HCT116 (cell line): ENCODE results near the gene INHBE. TPM values are rescaled to one million over a fixed set of nuclear protein-coding genes. Genes with fewer than 3 reads are reported as not detected.

Source experiments
- ATAC-seq: fragments of 200-7000 bp; cut with Tn5 transposase; 2 replicates; pipeline ENCODE4 v1.9.1; 2020; ENCODE audit warnings: mild to moderate bottlenecking, moderate library complexity
- BruUV-seq: library from RNA; stranded (reverse); fragments of 400-500 nt; replicated peaks from 2 replicates; lab custom pipeline; 2021; lab: Mats Ljungman, UMichigan
- CTCF ChIA-PET: fragments of 300-600 bp; sonication (Branson Sonifier 250); formaldehyde crosslinking; loops from one replicate; lab custom pipeline; 2021; ENCODE audit warnings: antibody characterized with exemption; lab: Charles Lee
- POLR2A ChIA-PET: fragments of 300-600, 350-600 bp; sonication (Branson Sonifier 250); formaldehyde crosslinking; loops from one replicate; lab custom pipeline; 2021; ENCODE audit warnings: antibody characterized with exemption; lab: Charles Lee
- RAD21 ChIA-PET, 2 experiments: fragments of 300-600 bp; sonication (Branson Sonifier 250); formaldehyde crosslinking; loops; one replicate each; lab custom pipeline; 2023; ENCODE audit warnings: low total read pairs in 2 of 2; ENCODE audit not compliant: uncharacterized antibody in 2 of 2, unreplicated experiment in 2 of 2, low non-redundant PET in 1 of 2; lab: Charles Lee
- DNase-seq: peaks from one replicate; pipeline ENCODE4 v3.0.0-alpha.2; 2010; ENCODE audit warnings: low read depth, low spot score
- H2AFZ ChIP-seq: fragments of 200-600 bp; shearing (Covaris generic), sonication (generic); 2 replicates; pipeline ENCODE4 v1.6.1; 2017; ENCODE audit warnings: low read depth, mixed run types, mixed read lengths, antibody characterized with exemption, low read length; ENCODE audit not compliant: poor library complexity, severe bottlenecking
- H3K27ac ChIP-seq: 2 replicates; pipeline ENCODE4 v1.5.1; 2012; ENCODE audit warnings: low read depth, low read length
- H3K27me3 ChIP-seq: fragments of 200-600 bp; sonication (generic); 2 replicates; pipeline ENCODE4 v1.6.1; 2016; ENCODE audit warnings: mixed run types, low read length, mixed read lengths; ENCODE audit not compliant: insufficient read depth
- H3K36me3 ChIP-seq, 2 experiments: fragments of 200-500 bp in 1 of 2; fragments of 200-600 bp in 1 of 2; sonication (Bioruptor generic) in 1 of 2; sonication (generic) in 1 of 2; 2 replicates each; pipeline versions ENCODE4 v1.5.1 to v1.6.1; 2014 to 2016; ENCODE audit warnings: low read length in 2 of 2, inconsistent platforms in 1 of 2, mixed read lengths in 1 of 2, mixed run types in 1 of 2; ENCODE audit not compliant: insufficient read depth in 2 of 2, control insufficient read depth in 1 of 2
- H3K4me1 ChIP-seq, 2 experiments: fragments of 200-600 bp in 1 of 2; sonication (generic) in 1 of 2; 2 replicates each; pipeline versions ENCODE4 v1.5.1 to v1.6.1; 2012 to 2017; ENCODE audit warnings: low read length in 2 of 2, inconsistent platforms in 1 of 2, mild to moderate bottlenecking in 1 of 2, mixed read lengths in 1 of 2, mixed run types in 1 of 2, moderate library complexity in 1 of 2; ENCODE audit not compliant: insufficient read depth in 2 of 2, control insufficient read depth in 1 of 2
- H3K4me2 ChIP-seq: fragments of 200-600 bp; sonication (generic); 2 replicates; pipeline ENCODE4 v1.6.1; 2017; ENCODE audit warnings: mixed run types, low read length, mixed read lengths
- H3K4me3 ChIP-seq, 2 experiments: fragments of 200-600 bp in 1 of 2; sonication (generic) in 1 of 2; replicated peaks in 1 of 2; 2 replicates each; pipeline ENCODE4 v1.5.1; 2011 to 2016; ENCODE audit warnings: low read length in 2 of 2, control low read depth in 1 of 2, low read depth in 1 of 2, mild to moderate bottlenecking in 1 of 2, mixed read lengths in 1 of 2, mixed run types in 1 of 2
- H3K79me2 ChIP-seq: fragments of 200-600 bp; sonication (generic); 2 replicates; pipeline ENCODE4 v1.6.1; 2017; ENCODE audit warnings: mild to moderate bottlenecking, mixed run types, low read length, moderate library complexity, mixed read lengths; ENCODE audit not compliant: insufficient read depth
- H3K9ac ChIP-seq: fragments of 200-600 bp; sonication (generic); 2 replicates; pipeline ENCODE4 v1.6.1; 2016; ENCODE audit warnings: low read length, mixed read lengths
- H3K9me2 ChIP-seq: fragments of 200-600 bp; sonication (generic), shearing (Covaris generic); 2 replicates; pipeline ENCODE4 v1.6.1; 2017; ENCODE audit warnings: mixed run types, mild to moderate bottlenecking, moderate library complexity; ENCODE audit not compliant: insufficient read depth
- H3K9me3 ChIP-seq, 2 experiments: fragments of 200-500 bp in 1 of 2; fragments of 200-600 bp in 1 of 2; sonication (Bioruptor generic) in 1 of 2; sonication (generic) in 1 of 2; 2 replicates each; pipeline ENCODE4 v1.6.1; 2014 to 2017; ENCODE audit warnings: low read length in 2 of 2, mixed read lengths in 2 of 2, inconsistent platforms in 1 of 2, low read depth in 1 of 2, mild to moderate bottlenecking in 1 of 2, mixed run types in 1 of 2, moderate library complexity in 1 of 2; ENCODE audit not compliant: control insufficient read depth in 1 of 2, insufficient read depth in 1 of 2
- H4K20me1 ChIP-seq: fragments of 200-600 bp; sonication (generic), shearing (Covaris generic); 2 replicates; pipeline ENCODE4 v1.6.1; 2017; ENCODE audit warnings: mixed run types, mild to moderate bottlenecking, moderate library complexity; ENCODE audit not compliant: insufficient read depth
- CBX3 ChIP-seq: IDR thresholded peaks from 2 replicates; pipeline ENCODE4 v1.6.1; 2012; ENCODE audit warnings: low read depth
- EGR1 ChIP-seq: IDR thresholded peaks from 2 replicates; pipeline ENCODE4 v1.6.1; 2012; ENCODE audit warnings: low read depth
- ELF1 ChIP-seq: IDR thresholded peaks from 2 replicates; pipeline ENCODE4 v1.6.1; 2012; ENCODE audit warnings: low read depth, borderline replicate concordance
- EZH2 ChIP-seq: fragments of 200-600 bp; sonication (generic); IDR thresholded peaks from 2 replicates; pipeline ENCODE4 v1.6.1; 2017; ENCODE audit warnings: antibody characterized with exemption, mixed run types
- EZH2phosphoT487 ChIP-seq: fragments of 200-600 bp; IDR thresholded peaks from 2 replicates; pipeline ENCODE4 v1.6.1; 2018; ENCODE audit warnings: antibody characterized with exemption, borderline replicate concordance
- FOSL1 ChIP-seq: IDR thresholded peaks from 2 replicates; pipeline ENCODE4 v1.6.1; 2012; ENCODE audit warnings: low read depth
- JUND ChIP-seq: IDR thresholded peaks from 2 replicates; pipeline ENCODE4 v1.6.1; 2012
- POLR2A ChIP-seq: IDR thresholded peaks from 2 replicates; pipeline ENCODE4 v1.7.0; 2011; ENCODE audit warnings: borderline replicate concordance; ENCODE audit not compliant: insufficient read depth, insufficient read length; ENCODE audit errors: extremely low read depth
- POLR2AphosphoS5 ChIP-seq: IDR thresholded peaks from 2 replicates; pipeline ENCODE4 v1.6.1; 2011; ENCODE audit warnings: mild to moderate bottlenecking, low read depth, low read length, moderate library complexity
- RAD21 ChIP-seq: IDR thresholded peaks from 2 replicates; pipeline ENCODE4 v1.6.1; 2012; ENCODE audit warnings: low read depth, mild to moderate bottlenecking
- SP1 ChIP-seq: IDR thresholded peaks from 2 replicates; pipeline ENCODE4 v1.6.1; 2012; ENCODE audit warnings: low read depth
- SRF ChIP-seq: IDR thresholded peaks from 2 replicates; pipeline ENCODE4 v1.6.1; 2012; ENCODE audit warnings: low read depth
- TCF7L2 ChIP-seq: IDR thresholded peaks from 2 replicates; pipeline ENCODE4 v1.7.0; 2011; ENCODE audit warnings: borderline replicate concordance, inconsistent platforms; ENCODE audit not compliant: insufficient read depth, insufficient read length; ENCODE audit errors: extremely low read depth
- YY1 ChIP-seq: IDR thresholded peaks from 2 replicates; pipeline ENCODE4 v1.6.1; 2011; ENCODE audit warnings: low read length, low read depth, moderate library complexity, mild to moderate bottlenecking; ENCODE audit not compliant: insufficient replicate concordance; ENCODE audit errors: extremely low read depth
- ZNF274 ChIP-seq: fragments of 200-500 bp; sonication (Bioruptor generic); IDR thresholded peaks from 2 replicates; pipeline ENCODE4 v1.6.1; 2014; ENCODE audit warnings: mild to moderate bottlenecking, low read depth, low read length, inconsistent platforms
- intact Hi-C: fragments of 100-400 bp; cut with micrococcal nuclease; formaldehyde crosslinking; loops from 2 replicates; pipeline ENCODE4 v1.10.0; 2022
- total RNA-seq: library from RNA; stranded (reverse); gene quantifications from one replicate; pipeline ENCODE4 v1.2.1, GENCODE V29; 2021; ENCODE audit not compliant: unreplicated experiment
- TF ChIP-seq, protein P1 (sequence below): IDR thresholded peaks from 2 replicates; pipeline ENCODE4 v1.6.1; 2012
- TF ChIP-seq, protein P2 (sequence below): IDR thresholded peaks from 2 replicates; pipeline ENCODE4 v1.6.1; 2012
- TF ChIP-seq, protein P3 (sequence below), 3 experiments: fragments of 200-600 bp in 1 of 3; sonication (generic) in 1 of 3; IDR thresholded peaks in 2 of 3; conservative IDR thresholded peaks in 1 of 3; 2 replicates each; pipeline ENCODE4 v1.5.1; 2012 to 2017; ENCODE audit warnings: low read depth in 2 of 3, low read length in 2 of 3, antibody characterized with exemption in 1 of 3, borderline replicate concordance in 1 of 3, control low read depth in 1 of 3, mild to moderate bottlenecking in 1 of 3, mixed read lengths in 1 of 3, mixed run types in 1 of 3, moderate library complexity in 1 of 3; ENCODE audit not compliant: insufficient read depth in 1 of 3
- TF ChIP-seq, protein P4 (sequence below): IDR thresholded peaks from 2 replicates; pipeline ENCODE4 v1.6.1; 2012; ENCODE audit warnings: low read depth
- TF ChIP-seq, protein P5 (sequence below): IDR thresholded peaks from 2 replicates; pipeline ENCODE4 v1.6.1; 2011; ENCODE audit warnings: mild to moderate bottlenecking, low read length, moderate library complexity; ENCODE audit not compliant: insufficient replicate concordance; ENCODE audit errors: extremely low read depth

The INHBE gene
- total RNA-seq, 1 experiment from 2014 or later = 0.89 TPM

DNA sequence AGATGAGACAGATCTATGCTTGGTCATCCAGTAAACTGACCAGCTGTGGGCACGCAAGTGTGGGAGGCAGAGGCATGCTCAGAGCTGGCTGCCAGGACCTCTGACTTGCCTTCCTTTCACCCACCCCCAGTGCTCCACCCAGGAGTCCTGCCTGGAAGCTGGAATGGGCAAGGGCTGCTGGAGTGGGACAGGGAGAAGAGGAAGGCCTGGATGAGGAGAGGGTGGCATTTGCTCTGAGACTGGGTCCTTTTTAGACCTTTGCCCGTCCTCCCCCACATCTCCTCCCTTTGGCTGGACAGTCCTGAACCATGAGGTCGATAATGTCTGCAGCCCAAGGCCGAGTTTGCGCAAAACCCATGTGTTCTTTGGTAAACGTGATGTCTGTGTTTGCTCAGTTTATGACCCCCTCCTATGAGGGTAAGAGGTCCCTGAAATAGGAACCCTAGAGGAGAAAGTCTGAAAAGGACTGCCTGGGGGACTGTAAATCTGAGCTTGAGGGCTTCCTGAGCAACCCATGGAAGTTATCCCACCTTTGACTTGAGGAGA is 3.8 kb upstream of the INHBE start:
- H3K4me1 ChIP-seq = peaks cover 18 to 28% of the 10 kb centered on the region in 2 experiments

More for the DNA sequence above, 3.8 kb upstream of the INHBE start:
- H3K79me2 ChIP-seq = no peaks in the 10 kb centered on the region
- no TSS peak for BruUV-seq
- no peak overlapping the region for H3K27ac ChIP-seq
- ATAC-seq (no peak), DNase-seq (no peak)
- ChIA-PET RAD21 (interaction anchor here in 1 of 2 experiments (1.9 kb wide), 1 partner anchor 186 kb away, joined by 8 read pairs; no protein-coding TSS in a partner anchor), CTCF (interaction anchor here (0.6 to 3.5 kb wide), 4 partner anchors 143 to 238 kb away, joined by 3 to 75 read pairs (median 26); no protein-coding TSS in a partner anchor), POLR2A (interaction anchor here (1.6 kb wide), 1 partner anchor 143 kb away, joined by 5 read pairs; no protein-coding TSS in a partner anchor)
- no peak overlapping the region for H2AFZ ChIP-seq
- TF ChIP-seq EZH2phosphoT487 = no peak
- TF ChIP-seq, protein P1, sequence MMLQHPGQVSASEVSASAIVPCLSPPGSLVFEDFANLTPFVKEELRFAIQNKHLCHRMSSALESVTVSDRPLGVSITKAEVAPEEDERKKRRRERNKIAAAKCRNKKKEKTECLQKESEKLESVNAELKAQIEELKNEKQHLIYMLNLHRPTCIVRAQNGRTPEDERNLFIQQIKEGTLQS = no peak
- no peak for TF ChIP-seq RAD21
- TF ChIP-seq EZH2 = no peak
- no peak for TF ChIP-seq YY1
- TF ChIP-seq JUND = no peak
- TF ChIP-seq, protein P2, sequence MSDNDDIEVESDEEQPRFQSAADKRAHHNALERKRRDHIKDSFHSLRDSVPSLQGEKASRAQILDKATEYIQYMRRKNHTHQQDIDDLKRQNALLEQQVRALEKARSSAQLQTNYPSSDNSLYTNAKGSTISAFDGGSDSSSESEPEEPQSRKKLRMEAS = no peak
- TF ChIP-seq, protein P3, sequence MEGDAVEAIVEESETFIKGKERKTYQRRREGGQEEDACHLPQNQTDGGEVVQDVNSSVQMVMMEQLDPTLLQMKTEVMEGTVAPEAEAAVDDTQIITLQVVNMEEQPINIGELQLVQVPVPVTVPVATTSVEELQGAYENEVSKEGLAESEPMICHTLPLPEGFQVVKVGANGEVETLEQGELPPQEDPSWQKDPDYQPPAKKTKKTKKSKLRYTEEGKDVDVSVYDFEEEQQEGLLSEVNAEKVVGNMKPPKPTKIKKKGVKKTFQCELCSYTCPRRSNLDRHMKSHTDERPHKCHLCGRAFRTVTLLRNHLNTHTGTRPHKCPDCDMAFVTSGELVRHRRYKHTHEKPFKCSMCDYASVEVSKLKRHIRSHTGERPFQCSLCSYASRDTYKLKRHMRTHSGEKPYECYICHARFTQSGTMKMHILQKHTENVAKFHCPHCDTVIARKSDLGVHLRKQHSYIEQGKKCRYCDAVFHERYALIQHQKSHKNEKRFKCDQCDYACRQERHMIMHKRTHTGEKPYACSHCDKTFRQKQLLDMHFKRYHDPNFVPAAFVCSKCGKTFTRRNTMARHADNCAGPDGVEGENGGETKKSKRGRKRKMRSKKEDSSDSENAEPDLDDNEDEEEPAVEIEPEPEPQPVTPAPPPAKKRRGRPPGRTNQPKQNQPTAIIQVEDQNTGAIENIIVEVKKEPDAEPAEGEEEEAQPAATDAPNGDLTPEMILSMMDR (IDR thresholded peaks at IDR 0.05 in 2 of 3, conservative IDR thresholded peaks at IDR 0.05 in 1 of 3; ENCODE audit: borderline replicate concordance in 1 of 3, insufficient read depth in 1 of 3, low read depth in 2 of 3, low read length in 2 of 3) = no peak
- TF ChIP-seq EGR1 = no peak
- TF ChIP-seq POLR2AphosphoS5 = no peak
- TF ChIP-seq ELF1 = no peak
- TF ChIP-seq, protein P4, sequence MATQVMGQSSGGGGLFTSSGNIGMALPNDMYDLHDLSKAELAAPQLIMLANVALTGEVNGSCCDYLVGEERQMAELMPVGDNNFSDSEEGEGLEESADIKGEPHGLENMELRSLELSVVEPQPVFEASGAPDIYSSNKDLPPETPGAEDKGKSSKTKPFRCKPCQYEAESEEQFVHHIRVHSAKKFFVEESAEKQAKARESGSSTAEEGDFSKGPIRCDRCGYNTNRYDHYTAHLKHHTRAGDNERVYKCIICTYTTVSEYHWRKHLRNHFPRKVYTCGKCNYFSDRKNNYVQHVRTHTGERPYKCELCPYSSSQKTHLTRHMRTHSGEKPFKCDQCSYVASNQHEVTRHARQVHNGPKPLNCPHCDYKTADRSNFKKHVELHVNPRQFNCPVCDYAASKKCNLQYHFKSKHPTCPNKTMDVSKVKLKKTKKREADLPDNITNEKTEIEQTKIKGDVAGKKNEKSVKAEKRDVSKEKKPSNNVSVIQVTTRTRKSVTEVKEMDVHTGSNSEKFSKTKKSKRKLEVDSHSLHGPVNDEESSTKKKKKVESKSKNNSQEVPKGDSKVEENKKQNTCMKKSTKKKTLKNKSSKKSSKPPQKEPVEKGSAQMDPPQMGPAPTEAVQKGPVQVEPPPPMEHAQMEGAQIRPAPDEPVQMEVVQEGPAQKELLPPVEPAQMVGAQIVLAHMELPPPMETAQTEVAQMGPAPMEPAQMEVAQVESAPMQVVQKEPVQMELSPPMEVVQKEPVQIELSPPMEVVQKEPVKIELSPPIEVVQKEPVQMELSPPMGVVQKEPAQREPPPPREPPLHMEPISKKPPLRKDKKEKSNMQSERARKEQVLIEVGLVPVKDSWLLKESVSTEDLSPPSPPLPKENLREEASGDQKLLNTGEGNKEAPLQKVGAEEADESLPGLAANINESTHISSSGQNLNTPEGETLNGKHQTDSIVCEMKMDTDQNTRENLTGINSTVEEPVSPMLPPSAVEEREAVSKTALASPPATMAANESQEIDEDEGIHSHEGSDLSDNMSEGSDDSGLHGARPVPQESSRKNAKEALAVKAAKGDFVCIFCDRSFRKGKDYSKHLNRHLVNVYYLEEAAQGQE = no peak
- no peak for TF ChIP-seq SP1
- TF ChIP-seq SRF = no peak
- TF ChIP-seq ZNF274 = no peak
- TF ChIP-seq TCF7L2 = no peak
- TF ChIP-seq, protein P5, sequence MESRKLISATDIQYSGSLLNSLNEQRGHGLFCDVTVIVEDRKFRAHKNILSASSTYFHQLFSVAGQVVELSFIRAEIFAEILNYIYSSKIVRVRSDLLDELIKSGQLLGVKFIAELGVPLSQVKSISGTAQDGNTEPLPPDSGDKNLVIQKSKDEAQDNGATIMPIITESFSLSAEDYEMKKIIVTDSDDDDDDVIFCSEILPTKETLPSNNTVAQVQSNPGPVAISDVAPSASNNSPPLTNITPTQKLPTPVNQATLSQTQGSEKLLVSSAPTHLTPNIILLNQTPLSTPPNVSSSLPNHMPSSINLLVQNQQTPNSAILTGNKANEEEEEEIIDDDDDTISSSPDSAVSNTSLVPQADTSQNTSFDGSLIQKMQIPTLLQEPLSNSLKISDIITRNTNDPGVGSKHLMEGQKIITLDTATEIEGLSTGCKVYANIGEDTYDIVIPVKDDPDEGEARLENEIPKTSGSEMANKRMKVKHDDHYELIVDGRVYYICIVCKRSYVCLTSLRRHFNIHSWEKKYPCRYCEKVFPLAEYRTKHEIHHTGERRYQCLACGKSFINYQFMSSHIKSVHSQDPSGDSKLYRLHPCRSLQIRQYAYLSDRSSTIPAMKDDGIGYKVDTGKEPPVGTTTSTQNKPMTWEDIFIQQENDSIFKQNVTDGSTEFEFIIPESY = no peak
- no peak for TF ChIP-seq POLR2A
- no peak for TF ChIP-seq CBX3
- no peak for TF ChIP-seq FOSL1
- H3K4me2 ChIP-seq = no peak overlapping the region
- no peaks in the 10 kb centered on the region for H4K20me1 ChIP-seq
- no peak overlapping the region for H3K4me3 ChIP-seq
- no peaks in the 10 kb centered on the region for H3K9me2 ChIP-seq
- no peaks in the 10 kb centered on the region for H3K9me3 ChIP-seq
- H3K9ac ChIP-seq = no peak overlapping the region
- intact Hi-C loops = no loop called here
- no peaks in the 10 kb centered on the region for H3K36me3 ChIP-seq
- H3K27me3 ChIP-seq = no peaks in the 10 kb centered on the region
